Choroid plexus epithelial cell (primary cell): ENCODE data around the gene RNF187.

ENCODE experiments used
- DNase-seq: peaks from one replicate; pipeline ENCODE4 v3.0.0-alpha.2; 2010; ENCODE audit warnings: low read depth
- H3K4me3 ChIP-seq: 2 replicates; pipeline ENCODE4 v1.5.1; 2011; ENCODE audit warnings: low read depth, mild to moderate bottlenecking, control low read depth, low read length, moderate library complexity
- CTCF ChIP-seq: conservative IDR thresholded peaks from 2 replicates; pipeline ENCODE4 v1.5.1; 2011; ENCODE audit warnings: low read depth, mild to moderate bottlenecking, control low read depth, inconsistent platforms, low read length, moderate library complexity

The RNF187 gene

GRCh38 chr1:228474507-228474906, 12.7 kb upstream of the RNF187 start:
- no peak for DNase-seq
- no peak overlapping the region for H3K4me3 ChIP-seq
- TF ChIP-seq CTCF: no peak

GRCh38 chr1:228475812-228476211, 11.4 kb upstream of the RNF187 start:
- no peak for TF ChIP-seq CTCF
- H3K4me3 ChIP-seq: no peak overlapping the region
- DNase-seq: no peak

- no peak for DNase-seq
- TF ChIP-seq CTCF: no peak
- H3K4me3 ChIP-seq: no peak overlapping the region
Observed at GRCh38 chr1:228477263-228477662, 9.9 kb upstream of the RNF187 start.

GRCh38 chr1:228478326-228478725, 8.9 kb upstream of the RNF187 start:
- H3K4me3 ChIP-seq: no peak overlapping the region
- TF ChIP-seq CTCF: no peak
- no peak for DNase-seq

GRCh38 chr1:228478912-228479711, 8.1 kb upstream of the RNF187 start:
- DNase-seq: no peak
- no peak overlapping the region for H3K4me3 ChIP-seq
- TF ChIP-seq CTCF: no peak

GRCh38 chr1:228483789-228484188, 3.4 kb upstream of the RNF187 start:
- no peak for TF ChIP-seq CTCF
- DNase-seq: no peak
- H3K4me3 ChIP-seq: no peak overlapping the region
